Measurements from ENCODE around the gene UMPS. TPM values are rescaled to one million over a fixed set of nuclear protein-coding genes. Genes with fewer than 3 reads are reported as not detected.

The UMPS gene
- total RNA-seq, 1 donor from 2014 or later: 47.6 TPM

- no peak overlapping the region for H3K4me2 ChIP-seq
- no peak overlapping the region for H3K9ac ChIP-seq
- Mint-ChIP-seq H3K27ac (no peak overlapping the region), H3K36me3 (peaks cover 8% of the 10 kb centered on the region), H3K9me3 (no peaks in the 10 kb centered on the region), H3K27me3 (ENCODE audit: insufficient read depth, low read depth) (peaks cover 15% of the 10 kb centered on the region), H3K4me3 (no peak overlapping the region), H3K4me1 (peaks cover 16% of the 10 kb centered on the region)
- TF ChIP-seq EZH2 (IDR thresholded peaks at IDR 0.05) (no peak), EZH2phosphoT487 (IDR thresholded peaks at IDR 0.05) (no peak), CTCF (IDR thresholded peaks at IDR 0.05) (no peak)
- H3K27ac ChIP-seq: no peak overlapping the region
- DNase-seq (ENCODE audit: low spot score): no peak
- H3F3A ChIP-seq (ENCODE audit: low read depth): peaks cover 14% of the 10 kb centered on the region
- H3K9me3 ChIP-seq (ENCODE audit: low read depth): no peaks in the 10 kb centered on the region
- H3K36me3 ChIP-seq: no peaks in the 10 kb centered on the region
- H3K79me2 ChIP-seq (ENCODE audit: low read depth): no peaks in the 10 kb centered on the region
- peaks cover 1% of the 10 kb centered on the region for H3K4me1 ChIP-seq
- H3K4me3 ChIP-seq: no peak overlapping the region
- H2AFZ ChIP-seq (replicated peaks): no peak overlapping the region
- H4K20me1 ChIP-seq (ENCODE audit: low read depth): no peaks in the 10 kb centered on the region
- H3K27me3 ChIP-seq: no peaks in the 10 kb centered on the region
Measured at GRCh38 chr3:124763206-124763605, 33.0 kb downstream of the UMPS start.

- no peaks in the 10 kb centered on the region for H3K9me3 Mint-ChIP-seq
- H3K4me3 Mint-ChIP-seq: no peak overlapping the region
- no peak overlapping the region for H3K4me2 ChIP-seq
- H3K4me1 ChIP-seq: no peaks in the 10 kb centered on the region
- peaks cover 8% of the 10 kb centered on the region for H3K36me3 Mint-ChIP-seq
- H3K36me3 ChIP-seq: no peaks in the 10 kb centered on the region
- H3K9ac ChIP-seq: no peak overlapping the region
- H3K4me1 Mint-ChIP-seq: peaks cover 16% of the 10 kb centered on the region
- H4K20me1 ChIP-seq (ENCODE audit: low read depth): no peaks in the 10 kb centered on the region
- H3K27ac Mint-ChIP-seq: peak overlapping the region; percentile 74
- H3K27ac ChIP-seq: no peak overlapping the region
- peaks cover 14% of the 10 kb centered on the region for H3F3A ChIP-seq (ENCODE audit: low read depth)
- DNase-seq (ENCODE audit: low spot score): no peak
- no peak overlapping the region for H3K4me3 ChIP-seq
- peaks cover 14% of the 10 kb centered on the region for H3K27me3 Mint-ChIP-seq (ENCODE audit: insufficient read depth, low read depth)
- H2AFZ ChIP-seq (replicated peaks): no peak overlapping the region
- H3K79me2 ChIP-seq (ENCODE audit: low read depth): no peaks in the 10 kb centered on the region
- H3K27me3 ChIP-seq: no peaks in the 10 kb centered on the region
- no peaks in the 10 kb centered on the region for H3K9me3 ChIP-seq (ENCODE audit: low read depth)
- TF ChIP-seq EZH2phosphoT487 (IDR thresholded peaks at IDR 0.05) (no peak), EZH2 (IDR thresholded peaks at IDR 0.05) (no peak), CTCF (IDR thresholded peaks at IDR 0.05) (no peak)
Measured at GRCh38 chr3:124763644-124764358, 33.5 kb downstream of the UMPS start.

- Mint-ChIP-seq H3K27ac (peak overlapping the region; percentile 37), H3K4me1 (peaks cover 16% of the 10 kb centered on the region), H3K27me3 (ENCODE audit: insufficient read depth, low read depth) (peaks cover 11% of the 10 kb centered on the region), H3K9me3 (no peaks in the 10 kb centered on the region), H3K36me3 (peaks cover 8% of the 10 kb centered on the region), H3K4me3 (no peak overlapping the region)
- Histone ChIP-seq H3K27me3 (no peaks in the 10 kb centered on the region), H3F3A (ENCODE audit: low read depth) (peaks cover 14% of the 10 kb centered on the region), H3K9me3 (ENCODE audit: low read depth) (no peaks in the 10 kb centered on the region), H4K20me1 (ENCODE audit: low read depth) (no peaks in the 10 kb centered on the region), H3K36me3 (no peaks in the 10 kb centered on the region), H3K4me2 (no peak overlapping the region), H3K9ac (no peak overlapping the region), H3K79me2 (ENCODE audit: low read depth) (no peaks in the 10 kb centered on the region), H3K4me3 (no peak overlapping the region), H3K27ac (no peak overlapping the region), H2AFZ (replicated peaks) (no peak overlapping the region), H3K4me1 (no peaks in the 10 kb centered on the region)
- DNase-seq (ENCODE audit: low spot score): no peak
- TF ChIP-seq CTCF (IDR thresholded peaks at IDR 0.05) (no peak), EZH2phosphoT487 (IDR thresholded peaks at IDR 0.05) (no peak), EZH2 (IDR thresholded peaks at IDR 0.05) (no peak)
Measured at GRCh38 chr3:124764746-124765145, 34.5 kb downstream of the UMPS start.
